GM23338 (cell line): ENCODE measurements around the gene SRP14. TPM values are rescaled to one million over a fixed set of nuclear protein-coding genes. Genes with fewer than 3 reads are reported as not detected.
A peak's percentile ranks its signal among the peaks of the same experiment; 100 is the strongest.

ENCODE experiments used
- ATAC-seq: fragments of 200-7000 bp; cut with Tn5 transposase; 3 replicates; pipeline ENCODE4 v1.9.1; 2020
- DNase-seq: peaks from one replicate; pipeline ENCODE4 v3.0.0-alpha.2; 2015; ENCODE audit warnings: low spot score
- H2AFZ ChIP-seq: fragments of 200-600 bp; sonication (generic); 2 replicates; pipeline ENCODE4 v1.8.0; 2016; ENCODE audit warnings: antibody characterized with exemption, mild to moderate bottlenecking, moderate library complexity
- H3F3A ChIP-seq: fragments of 200-600 bp; sonication (generic); replicated peaks from 2 replicates; pipeline ENCODE4 v1.8.0; 2017; ENCODE audit warnings: antibody characterized with exemption, mixed run types, low read depth
- H3K27ac ChIP-seq: fragments of 200-600 bp; sonication (generic); 2 replicates; pipeline ENCODE4 v1.6.1; 2016; ENCODE audit warnings: low read depth
- H3K27me3 ChIP-seq: fragments of 200-600 bp; sonication (generic); 2 replicates; pipeline ENCODE4 v1.8.0; 2016; ENCODE audit warnings: mild to moderate bottlenecking, mixed run types, moderate library complexity; ENCODE audit not compliant: insufficient read depth
- H3K36me3 ChIP-seq: fragments of 200-600 bp; sonication (generic); 2 replicates; pipeline ENCODE4 v1.8.0; 2016; ENCODE audit warnings: mild to moderate bottlenecking; ENCODE audit not compliant: insufficient read depth
- H3K4me1 ChIP-seq: fragments of 200-600 bp; sonication (generic); 2 replicates; pipeline ENCODE4 v1.8.0; 2016; ENCODE audit warnings: mild to moderate bottlenecking, moderate library complexity; ENCODE audit not compliant: insufficient read depth
- H3K4me2 ChIP-seq: fragments of 200-600 bp; sonication (generic); 2 replicates; pipeline ENCODE4 v1.7.1; 2017; ENCODE audit warnings: mixed run types
- H3K4me3 ChIP-seq: fragments of 200-600 bp; sonication (generic); 2 replicates; pipeline ENCODE4 v1.6.1; 2016; ENCODE audit warnings: mixed run types
- H3K79me2 ChIP-seq: fragments of 200-600 bp; sonication (generic); replicated peaks from 2 replicates; pipeline ENCODE4 v1.8.0; 2017; ENCODE audit warnings: mild to moderate bottlenecking; ENCODE audit not compliant: insufficient read depth
- H3K9me2 ChIP-seq: fragments of 200-600 bp; sonication (generic); 2 replicates; pipeline ENCODE4 v1.8.0; 2017; ENCODE audit not compliant: insufficient read depth
- H4K20me1 ChIP-seq: fragments of 200-600 bp; sonication (generic); replicated peaks from 2 replicates; pipeline ENCODE4 v1.8.0; 2017; ENCODE audit warnings: mild to moderate bottlenecking; ENCODE audit not compliant: insufficient read depth
- H3K27ac Mint-ChIP-seq: 2 replicates; pipeline ENCODE4 v1.8.0; 2020; ENCODE audit warnings: inconsistent platforms, mild to moderate bottlenecking, moderate library complexity, mixed read lengths
- H3K27me3 Mint-ChIP-seq: 3 replicates; pipeline ENCODE4 v1.8.0; 2022; ENCODE audit warnings: low read depth, mild to moderate bottlenecking, moderate library complexity, mixed read lengths, inconsistent platforms; ENCODE audit not compliant: insufficient read depth, poor library complexity
- H3K36me3 Mint-ChIP-seq: 3 replicates; pipeline ENCODE4 v1.8.0; 2021; ENCODE audit warnings: low read depth, mild to moderate bottlenecking, inconsistent platforms, moderate library complexity, mixed read lengths
- H3K4me1 Mint-ChIP-seq: 3 replicates; pipeline ENCODE4 v1.8.0; 2020; ENCODE audit warnings: mild to moderate bottlenecking, inconsistent platforms, mixed read lengths
- H3K4me3 Mint-ChIP-seq: 3 replicates; pipeline ENCODE4 v1.8.0; 2021; ENCODE audit warnings: moderate library complexity, mild to moderate bottlenecking, inconsistent platforms, mixed read lengths
- H3K9me3 Mint-ChIP-seq: 3 replicates; pipeline ENCODE4 v1.8.0; 2020; ENCODE audit warnings: moderate library complexity, mild to moderate bottlenecking, inconsistent platforms, mixed read lengths
- EZH2phosphoT487 ChIP-seq: fragments of 200-600 bp; sonication (generic); IDR thresholded peaks from one replicate; pipeline ENCODE4 v1.8.1; 2018; ENCODE audit warnings: antibody characterized with exemption; ENCODE audit not compliant: unreplicated experiment
- NANOG ChIP-seq: IDR thresholded peaks from 2 replicates; pipeline ENCODE4 v1.6.1; 2016; ENCODE audit warnings: antibody characterized with exemption, borderline replicate concordance
- STAT1 ChIP-seq: IDR thresholded peaks from one replicate; pipeline ENCODE4 v1.6.1; 2016; ENCODE audit warnings: antibody characterized with exemption; ENCODE audit not compliant: unreplicated experiment
- ZNF114 ChIP-seq: fragments of 250-450 bp; sonication (Bioruptor Pico); IDR thresholded peaks from 2 replicates; pipeline ENCODE4 v1.5.0; 2020; ENCODE audit warnings: mild to moderate bottlenecking, moderate library complexity
- polyA plus RNA-seq: library from polyadenylated mRNA; unstranded; fragments of >200 nt; fragmentation: Nextera tagmentation; extraction: Ambion mirVana; gene quantifications from 2 replicates; pipeline ENCODE4 v1.2.1, GENCODE V29; 2016
- total RNA-seq: library from RNA; depleted of rRNA; stranded (reverse); fragments of >200 nt; shearing (Covaris generic); gene quantifications from 2 replicates; pipeline ENCODE4 v1.2.3, GENCODE V29; 2014
- TF ChIP-seq, protein P1 (sequence below): fragments of 250-450 bp; sonication (Bioruptor Pico); IDR thresholded peaks from 2 replicates; pipeline ENCODE4 v1.5.0; 2020; ENCODE audit warnings: mild to moderate bottlenecking, moderate library complexity
- TF ChIP-seq, protein P2 (sequence below): IDR thresholded peaks from 2 replicates; pipeline ENCODE4 v1.6.1; 2016; ENCODE audit warnings: antibody characterized with exemption

SRP14 gene
- total and polyA plus RNA-seq, 2 experiments from 2014 or later, result 249 to 1,412 TPM

GRCh38 chr15:40050788-40051470 lies 11.9 kb upstream of the SRP14 start:
- H3K27ac ChIP-seq, result no peak overlapping the region
- H3K36me3 ChIP-seq, result no peaks in the 10 kb centered on the region
- H3K79me2 ChIP-seq, result no peaks in the 10 kb centered on the region
- H3F3A ChIP-seq, result 0 out of 2 replicates have a peak, but pooled peaks cover 10% of the 10 kb centered on the region
- H3K4me3 ChIP-seq, result no peak overlapping the region
- H2AFZ ChIP-seq, result no peak overlapping the region
- DNase-seq (peak; percentile 90), ATAC-seq (peak; percentile 76)
- H3K4me1 ChIP-seq, result peaks cover 6% of the 10 kb centered on the region
- H3K9me2 ChIP-seq, result no peaks in the 10 kb centered on the region
- H4K20me1 ChIP-seq, result no peaks in the 10 kb centered on the region
- peaks cover 12% of the 10 kb centered on the region for H3K27me3 Mint-ChIP-seq
- TF ChIP-seq, protein P1, sequence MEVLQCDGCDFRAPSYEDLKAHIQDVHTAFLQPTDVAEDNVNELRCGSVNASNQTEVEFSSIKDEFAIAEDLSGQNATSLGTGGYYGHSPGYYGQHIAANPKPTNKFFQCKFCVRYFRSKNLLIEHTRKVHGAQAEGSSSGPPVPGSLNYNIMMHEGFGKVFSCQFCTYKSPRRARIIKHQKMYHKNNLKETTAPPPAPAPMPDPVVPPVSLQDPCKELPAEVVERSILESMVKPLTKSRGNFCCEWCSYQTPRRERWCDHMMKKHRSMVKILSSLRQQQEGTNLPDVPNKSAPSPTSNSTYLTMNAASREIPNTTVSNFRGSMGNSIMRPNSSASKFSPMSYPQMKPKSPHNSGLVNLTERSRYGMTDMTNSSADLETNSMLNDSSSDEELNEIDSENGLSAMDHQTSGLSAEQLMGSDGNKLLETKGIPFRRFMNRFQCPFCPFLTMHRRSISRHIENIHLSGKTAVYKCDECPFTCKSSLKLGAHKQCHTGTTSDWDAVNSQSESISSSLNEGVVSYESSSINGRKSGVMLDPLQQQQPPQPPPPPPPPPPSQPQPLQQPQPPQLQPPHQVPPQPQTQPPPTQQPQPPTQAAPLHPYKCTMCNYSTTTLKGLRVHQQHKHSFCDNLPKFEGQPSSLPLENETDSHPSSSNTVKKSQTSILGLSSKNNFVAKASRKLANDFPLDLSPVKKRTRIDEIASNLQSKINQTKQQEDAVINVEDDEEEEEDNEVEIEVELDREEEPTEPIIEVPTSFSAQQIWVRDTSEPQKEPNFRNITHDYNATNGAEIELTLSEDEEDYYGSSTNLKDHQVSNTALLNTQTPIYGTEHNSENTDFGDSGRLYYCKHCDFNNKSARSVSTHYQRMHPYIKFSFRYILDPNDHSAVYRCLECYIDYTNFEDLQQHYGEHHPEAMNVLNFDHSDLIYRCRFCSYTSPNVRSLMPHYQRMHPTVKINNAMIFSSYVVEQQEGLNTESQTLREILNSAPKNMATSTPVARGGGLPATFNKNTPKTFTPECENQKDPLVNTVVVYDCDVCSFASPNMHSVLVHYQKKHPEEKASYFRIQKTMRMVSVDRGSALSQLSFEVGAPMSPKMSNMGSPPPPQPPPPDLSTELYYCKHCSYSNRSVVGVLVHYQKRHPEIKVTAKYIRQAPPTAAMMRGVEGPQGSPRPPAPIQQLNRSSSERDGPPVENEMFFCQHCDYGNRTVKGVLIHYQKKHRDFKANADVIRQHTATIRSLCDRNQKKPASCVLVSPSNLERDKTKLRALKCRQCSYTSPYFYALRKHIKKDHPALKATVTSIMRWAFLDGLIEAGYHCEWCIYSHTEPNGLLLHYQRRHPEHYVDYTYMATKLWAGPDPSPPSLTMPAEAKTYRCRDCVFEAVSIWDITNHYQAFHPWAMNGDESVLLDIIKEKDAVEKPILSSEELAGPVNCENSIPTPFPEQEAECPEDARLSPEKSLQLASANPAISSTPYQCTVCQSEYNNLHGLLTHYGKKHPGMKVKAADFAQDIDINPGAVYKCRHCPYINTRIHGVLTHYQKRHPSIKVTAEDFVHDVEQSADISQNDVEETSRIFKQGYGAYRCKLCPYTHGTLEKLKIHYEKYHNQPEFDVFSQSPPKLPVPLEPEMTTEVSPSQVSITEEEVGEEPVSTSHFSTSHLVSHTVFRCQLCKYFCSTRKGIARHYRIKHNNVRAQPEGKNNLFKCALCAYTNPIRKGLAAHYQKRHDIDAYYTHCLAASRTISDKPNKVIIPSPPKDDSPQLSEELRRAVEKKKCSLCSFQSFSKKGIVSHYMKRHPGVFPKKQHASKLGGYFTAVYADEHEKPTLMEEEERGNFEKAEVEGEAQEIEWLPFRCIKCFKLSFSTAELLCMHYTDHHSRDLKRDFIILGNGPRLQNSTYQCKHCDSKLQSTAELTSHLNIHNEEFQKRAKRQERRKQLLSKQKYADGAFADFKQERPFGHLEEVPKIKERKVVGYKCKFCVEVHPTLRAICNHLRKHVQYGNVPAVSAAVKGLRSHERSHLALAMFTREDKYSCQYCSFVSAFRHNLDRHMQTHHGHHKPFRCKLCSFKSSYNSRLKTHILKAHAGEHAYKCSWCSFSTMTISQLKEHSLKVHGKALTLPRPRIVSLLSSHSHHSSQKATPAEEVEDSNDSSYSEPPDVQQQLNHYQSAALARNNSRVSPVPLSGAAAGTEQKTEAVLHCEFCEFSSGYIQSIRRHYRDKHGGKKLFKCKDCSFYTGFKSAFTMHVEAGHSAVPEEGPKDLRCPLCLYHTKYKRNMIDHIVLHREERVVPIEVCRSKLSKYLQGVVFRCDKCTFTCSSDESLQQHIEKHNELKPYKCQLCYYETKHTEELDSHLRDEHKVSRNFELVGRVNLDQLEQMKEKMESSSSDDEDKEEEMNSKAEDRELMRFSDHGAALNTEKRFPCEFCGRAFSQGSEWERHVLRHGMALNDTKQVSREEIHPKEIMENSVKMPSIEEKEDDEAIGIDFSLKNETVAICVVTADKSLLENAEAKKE (CRISPR knock-in tag), result 0 out of 2 replicates have a peak, but pooled peaks have one; percentile 55
- TF ChIP-seq EZH2phosphoT487, result no peak
- H3K4me3 Mint-ChIP-seq, result no peak overlapping the region
- H3K36me3 Mint-ChIP-seq, result no peaks in the 10 kb centered on the region; the same call in 2 of the 3 replicates
- no peaks in the 10 kb centered on the region; the same call in 2 of the 3 replicates for H3K9me3 Mint-ChIP-seq
- peaks cover 44% of the 10 kb centered on the region for H3K4me1 Mint-ChIP-seq
- no peak overlapping the region for H3K27ac Mint-ChIP-seq
- H3K27me3 ChIP-seq, result no peaks in the 10 kb centered on the region
- no peak overlapping the region for H3K4me2 ChIP-seq

- no peaks in the 10 kb centered on the region for H3K27me3 ChIP-seq
- DNase-seq, result no peak
- no peak for ATAC-seq
Measured at GRCh38 chr15:40048926-40049475, 10.0 kb upstream of the SRP14 start.

More at GRCh38 chr15:40048926-40049475, 10.0 kb upstream of the SRP14 start:
- Mint-ChIP-seq H3K27ac (no peak overlapping the region), H3K4me1 (peaks cover 56% of the 10 kb centered on the region), H3K36me3 (no peaks in the 10 kb centered on the region; the same call in 2 of the 3 replicates), H3K4me3 (no peak overlapping the region), H3K27me3 (peaks cover 12% of the 10 kb centered on the region), H3K9me3 (no peaks in the 10 kb centered on the region; the same call in 2 of the 3 replicates)
- H2AFZ ChIP-seq, result no peak overlapping the region
- no peak overlapping the region for H3K4me2 ChIP-seq
- no peaks in the 10 kb centered on the region for H3K36me3 ChIP-seq
- TF ChIP-seq EZH2phosphoT487, result no peak
- no peak for TF ChIP-seq NANOG
- TF ChIP-seq STAT1, result no peak
- TF ChIP-seq, protein P2, sequence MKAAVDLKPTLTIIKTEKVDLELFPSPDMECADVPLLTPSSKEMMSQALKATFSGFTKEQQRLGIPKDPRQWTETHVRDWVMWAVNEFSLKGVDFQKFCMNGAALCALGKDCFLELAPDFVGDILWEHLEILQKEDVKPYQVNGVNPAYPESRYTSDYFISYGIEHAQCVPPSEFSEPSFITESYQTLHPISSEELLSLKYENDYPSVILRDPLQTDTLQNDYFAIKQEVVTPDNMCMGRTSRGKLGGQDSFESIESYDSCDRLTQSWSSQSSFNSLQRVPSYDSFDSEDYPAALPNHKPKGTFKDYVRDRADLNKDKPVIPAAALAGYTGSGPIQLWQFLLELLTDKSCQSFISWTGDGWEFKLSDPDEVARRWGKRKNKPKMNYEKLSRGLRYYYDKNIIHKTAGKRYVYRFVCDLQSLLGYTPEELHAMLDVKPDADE, result no peak
- no peak for TF ChIP-seq ZNF114 (CRISPR knock-in tag)
- no peaks in the 10 kb centered on the region for H3K79me2 ChIP-seq
- H3K4me3 ChIP-seq, result no peak overlapping the region
- H3K9me2 ChIP-seq, result no peaks in the 10 kb centered on the region
- H3K27ac ChIP-seq, result no peak overlapping the region
- H3F3A ChIP-seq, result 0 out of 2 replicates have a peak, but pooled peaks cover 10% of the 10 kb centered on the region
- peaks cover 13% of the 10 kb centered on the region for H3K4me1 ChIP-seq
- no peaks in the 10 kb centered on the region for H4K20me1 ChIP-seq
